ENCODE results near the gene TRIP10.
A peak's percentile ranks its signal among the peaks of the same experiment; 100 is the strongest.

TRIP10 gene, protein sequence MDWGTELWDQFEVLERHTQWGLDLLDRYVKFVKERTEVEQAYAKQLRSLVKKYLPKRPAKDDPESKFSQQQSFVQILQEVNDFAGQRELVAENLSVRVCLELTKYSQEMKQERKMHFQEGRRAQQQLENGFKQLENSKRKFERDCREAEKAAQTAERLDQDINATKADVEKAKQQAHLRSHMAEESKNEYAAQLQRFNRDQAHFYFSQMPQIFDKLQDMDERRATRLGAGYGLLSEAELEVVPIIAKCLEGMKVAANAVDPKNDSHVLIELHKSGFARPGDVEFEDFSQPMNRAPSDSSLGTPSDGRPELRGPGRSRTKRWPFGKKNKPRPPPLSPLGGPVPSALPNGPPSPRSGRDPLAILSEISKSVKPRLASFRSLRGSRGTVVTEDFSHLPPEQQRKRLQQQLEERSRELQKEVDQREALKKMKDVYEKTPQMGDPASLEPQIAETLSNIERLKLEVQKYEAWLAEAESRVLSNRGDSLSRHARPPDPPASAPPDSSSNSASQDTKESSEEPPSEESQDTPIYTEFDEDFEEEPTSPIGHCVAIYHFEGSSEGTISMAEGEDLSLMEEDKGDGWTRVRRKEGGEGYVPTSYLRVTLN

DNA sequence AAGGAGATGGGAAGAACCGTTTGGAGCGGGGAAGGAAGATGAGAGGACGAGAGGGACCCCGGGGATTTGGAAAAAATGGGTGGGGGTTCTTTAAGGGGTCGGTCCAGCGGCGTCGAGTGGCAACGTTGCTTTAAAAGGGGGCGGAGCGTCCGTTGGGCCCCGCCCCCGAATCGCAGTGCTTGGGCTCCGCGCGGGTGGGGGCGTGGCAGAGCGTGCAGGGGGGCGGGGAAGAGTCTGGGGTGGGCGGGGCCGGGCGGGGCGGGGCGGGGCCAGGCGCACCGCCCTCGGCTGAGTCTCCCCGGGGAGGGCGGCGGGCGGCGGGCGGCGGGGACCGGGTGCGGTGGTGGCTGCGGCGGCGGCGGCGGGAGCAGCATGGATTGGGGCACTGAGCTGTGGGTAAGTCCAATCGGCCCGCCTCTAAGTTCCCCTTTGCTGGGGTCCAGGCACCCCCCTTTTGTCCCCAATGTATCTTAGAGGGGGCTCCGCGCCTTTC, at the start of gene TRIP10:
Gene TRIP10, plus strand, starts transcription at position 291 of the 493 bp plus-strand sequence. Its CDS starts 82 bp downstream, at position 373.
- H3K27ac Mint-ChIP-seq, result peak within 1 kb of the TSS; percentile 100
- no peaks in the 10 kb centered on the region for H3K27me3 Mint-ChIP-seq (ENCODE audit: low read depth)
- no peaks in the 10 kb centered on the region for H3K9me3 Mint-ChIP-seq
- H3K4me3 Mint-ChIP-seq, result peak within 1 kb of the TSS; percentile 97
- H3K36me3 Mint-ChIP-seq (ENCODE audit: low read depth), result peaks cover 20% of the 10 kb centered on the region
- peaks cover 43% of the 10 kb centered on the region for H3K4me1 Mint-ChIP-seq (ENCODE audit: low read depth)

DNA sequence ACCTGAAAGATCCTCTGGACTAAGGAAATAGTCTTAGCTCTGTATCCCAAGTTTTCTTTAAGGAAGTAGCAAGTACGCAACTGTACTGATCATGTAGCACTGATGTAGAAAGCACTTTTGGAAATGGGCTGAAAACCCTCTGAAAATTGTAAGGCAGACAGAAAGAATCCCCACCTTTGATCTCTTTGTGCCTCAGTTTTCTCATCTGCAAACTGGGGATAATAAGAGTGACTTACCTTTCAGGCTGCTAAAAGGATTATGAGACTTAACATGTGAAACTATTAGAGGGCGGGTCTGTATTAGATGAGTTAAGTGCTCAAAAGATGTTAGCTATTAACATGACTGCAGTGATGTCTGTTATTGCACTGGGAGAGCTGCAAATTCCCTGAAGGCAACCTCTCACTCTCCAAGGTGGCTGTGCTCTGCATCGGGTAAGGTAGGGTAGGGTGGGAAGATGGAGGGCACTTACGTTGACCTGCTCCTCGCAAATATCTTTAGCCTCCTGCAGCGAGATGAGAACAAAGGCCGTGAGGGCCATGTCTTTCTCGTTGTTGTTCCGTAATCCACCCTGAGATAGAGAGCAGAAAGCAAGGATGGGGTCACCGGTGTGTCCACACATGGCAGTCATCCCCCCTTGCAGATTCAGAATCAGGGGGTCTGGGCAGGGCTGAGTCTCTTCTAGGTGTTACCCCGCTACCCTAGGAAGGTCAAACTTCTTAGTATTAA, 49.2 kb upstream of the TRIP10 start:
- H3K36me3 Mint-ChIP-seq (ENCODE audit: low read depth), result peaks cover 1% of the 10 kb centered on the region
- H3K9me3 Mint-ChIP-seq, result peaks cover 3% of the 10 kb centered on the region
- H3K4me1 Mint-ChIP-seq (ENCODE audit: low read depth), result peaks cover 4% of the 10 kb centered on the region
- no peak overlapping the region for H3K27ac Mint-ChIP-seq
- no peak overlapping the region for H3K4me3 Mint-ChIP-seq
- H3K27me3 Mint-ChIP-seq (ENCODE audit: low read depth), result peaks cover 4% of the 10 kb centered on the region

DNA sequence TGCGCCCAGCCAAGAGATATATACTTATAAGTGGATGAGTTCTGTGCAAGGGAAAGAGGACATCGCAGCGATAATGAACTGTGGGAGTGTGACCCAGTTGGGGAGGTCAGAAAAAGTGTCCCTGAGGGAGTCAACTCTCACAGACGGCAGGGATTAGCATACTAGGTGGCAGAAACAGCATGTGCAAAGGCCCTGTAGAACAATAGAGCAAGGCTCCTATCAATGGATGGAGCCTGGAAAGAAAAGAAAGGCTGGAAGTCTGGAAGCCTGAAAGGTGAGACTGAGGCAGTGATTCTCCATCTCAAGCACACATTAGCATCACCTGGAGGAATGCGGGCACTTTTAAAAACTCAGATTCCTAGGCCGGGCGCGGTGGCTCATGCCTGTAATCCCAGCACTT, 48.1 kb upstream of the TRIP10 start:
- Mint-ChIP-seq H3K36me3 (ENCODE audit: low read depth) (peaks cover 1% of the 10 kb centered on the region), H3K4me1 (ENCODE audit: low read depth) (peaks cover 4% of the 10 kb centered on the region), H3K9me3 (peaks cover 3% of the 10 kb centered on the region), H3K27ac (no peak overlapping the region), H3K27me3 (ENCODE audit: low read depth) (peaks cover 4% of the 10 kb centered on the region), H3K4me3 (no peak overlapping the region)

DNA sequence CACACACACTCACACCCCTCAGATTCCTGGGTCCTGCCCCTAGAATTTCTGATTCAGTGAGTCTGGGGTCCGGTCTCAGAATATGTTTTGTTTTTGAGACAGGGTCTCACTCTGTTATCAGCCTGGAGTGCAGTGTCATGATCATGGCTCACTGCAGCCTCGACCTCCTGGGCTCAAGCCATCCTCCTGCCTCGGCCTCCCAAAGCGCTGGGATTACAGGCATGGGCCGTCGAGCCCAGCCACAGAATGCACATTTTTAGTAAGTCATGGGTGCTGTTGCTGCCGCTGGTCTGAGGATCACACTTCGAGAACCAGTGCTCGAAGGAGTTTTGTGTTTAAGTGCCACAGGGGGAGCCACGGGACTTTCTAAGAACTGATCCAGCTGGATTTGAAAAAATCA, 47.5 kb upstream of the TRIP10 start:
- Mint-ChIP-seq H3K4me1 (ENCODE audit: low read depth) (peaks cover 4% of the 10 kb centered on the region), H3K9me3 (peaks cover 3% of the 10 kb centered on the region), H3K27ac (peak overlapping the region; percentile 65), H3K27me3 (ENCODE audit: low read depth) (peaks cover 4% of the 10 kb centered on the region), H3K4me3 (no peak overlapping the region), H3K36me3 (ENCODE audit: low read depth) (peaks cover 1% of the 10 kb centered on the region)

DNA sequence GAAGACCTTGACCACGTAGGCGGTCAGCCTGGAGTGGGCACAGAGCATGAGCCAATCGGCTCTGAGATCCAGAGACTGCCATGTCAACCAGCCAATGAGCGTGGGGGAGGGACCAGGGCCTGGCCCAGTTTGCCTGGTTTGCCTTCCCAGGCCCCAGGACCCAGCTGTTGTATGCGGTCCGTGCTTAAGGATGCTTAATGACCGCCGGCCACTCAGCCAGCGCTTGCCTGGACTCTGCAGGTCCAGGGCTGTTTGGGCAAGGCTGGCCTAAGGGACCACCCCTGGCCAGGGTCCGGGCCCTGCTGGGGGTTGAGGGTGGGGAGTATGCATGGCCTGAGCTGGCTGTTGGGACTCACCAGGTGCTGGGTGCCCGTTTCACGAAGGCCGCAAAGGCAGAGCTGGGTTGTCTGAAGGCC, 46.4 kb upstream of the TRIP10 start:
- H3K36me3 Mint-ChIP-seq (ENCODE audit: low read depth), result peaks cover 1% of the 10 kb centered on the region
- no peak overlapping the region for H3K27ac Mint-ChIP-seq
- H3K9me3 Mint-ChIP-seq, result peaks cover 3% of the 10 kb centered on the region
- peaks cover 6% of the 10 kb centered on the region for H3K4me1 Mint-ChIP-seq (ENCODE audit: low read depth)
- H3K4me3 Mint-ChIP-seq, result no peak overlapping the region
- H3K27me3 Mint-ChIP-seq (ENCODE audit: low read depth), result peaks cover 4% of the 10 kb centered on the region

DNA sequence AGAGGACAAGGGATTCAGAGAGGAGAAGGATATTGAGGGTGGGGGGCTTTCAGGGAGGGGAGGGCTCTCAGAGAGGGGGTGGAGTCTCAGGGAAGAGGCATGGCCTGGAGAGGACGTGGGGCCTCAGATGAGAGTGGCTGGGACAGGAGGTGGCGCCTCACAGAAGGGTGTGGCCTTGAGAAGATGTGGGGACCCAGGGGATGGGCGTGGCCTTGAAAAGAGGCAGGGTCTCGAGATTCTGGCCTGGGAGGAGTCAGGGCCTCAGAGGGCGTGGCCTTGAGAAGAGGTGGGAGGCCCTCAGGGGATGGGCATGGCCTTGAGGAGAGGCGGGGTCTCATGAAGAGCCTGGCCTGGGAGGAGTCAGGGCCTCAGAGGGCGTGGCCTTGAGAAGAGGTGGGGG, 45.8 kb upstream of the TRIP10 start:
- H3K9me3 Mint-ChIP-seq, result peaks cover 1% of the 10 kb centered on the region
- peaks cover 1% of the 10 kb centered on the region for H3K27me3 Mint-ChIP-seq (ENCODE audit: low read depth)
- H3K36me3 Mint-ChIP-seq (ENCODE audit: low read depth), result peaks cover 1% of the 10 kb centered on the region
- H3K4me1 Mint-ChIP-seq (ENCODE audit: low read depth), result peaks cover 5% of the 10 kb centered on the region
- no peak overlapping the region for H3K27ac Mint-ChIP-seq
- no peak overlapping the region for H3K4me3 Mint-ChIP-seq

DNA sequence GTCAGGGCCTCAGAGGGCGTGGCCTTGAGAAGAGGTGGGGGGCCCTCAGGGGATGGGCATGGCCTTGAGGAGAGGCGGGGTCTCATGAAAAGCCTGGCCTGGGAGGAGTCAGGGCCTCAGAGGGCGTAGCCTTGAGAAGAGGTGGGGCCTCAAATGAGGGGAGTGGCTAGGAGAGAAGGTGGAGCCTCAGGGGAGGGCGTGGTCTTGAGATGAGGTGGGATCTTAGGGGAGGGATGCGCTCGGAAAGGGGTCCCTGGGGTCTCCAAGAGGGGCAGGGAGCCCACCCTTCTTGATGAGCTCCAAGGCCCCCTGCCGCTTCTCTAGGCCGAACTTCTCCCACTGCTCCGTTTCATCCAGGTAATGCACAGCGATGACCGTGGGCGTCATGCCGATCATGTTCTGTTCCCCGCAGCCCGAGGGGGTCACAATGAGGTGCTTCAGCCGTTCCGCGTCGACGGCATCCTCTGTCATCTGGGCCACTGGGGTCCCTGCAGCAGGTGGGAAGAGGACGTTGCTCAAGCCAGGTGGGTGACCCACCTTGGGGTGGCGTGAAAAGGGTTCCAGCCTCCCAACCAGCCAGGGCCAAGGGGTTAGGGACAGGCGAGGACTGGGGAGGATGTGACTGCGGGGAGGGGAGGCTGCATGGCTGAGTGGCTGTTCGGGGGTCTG, 45.2 kb upstream of the TRIP10 start:
- no peak overlapping the region for H3K27ac Mint-ChIP-seq
- H3K27me3 Mint-ChIP-seq (ENCODE audit: low read depth), result no peaks in the 10 kb centered on the region
- H3K9me3 Mint-ChIP-seq, result no peaks in the 10 kb centered on the region
- peaks cover 2% of the 10 kb centered on the region for H3K4me1 Mint-ChIP-seq (ENCODE audit: low read depth)
- H3K36me3 Mint-ChIP-seq (ENCODE audit: low read depth), result peaks cover 1% of the 10 kb centered on the region
- H3K4me3 Mint-ChIP-seq, result no peak overlapping the region

DNA sequence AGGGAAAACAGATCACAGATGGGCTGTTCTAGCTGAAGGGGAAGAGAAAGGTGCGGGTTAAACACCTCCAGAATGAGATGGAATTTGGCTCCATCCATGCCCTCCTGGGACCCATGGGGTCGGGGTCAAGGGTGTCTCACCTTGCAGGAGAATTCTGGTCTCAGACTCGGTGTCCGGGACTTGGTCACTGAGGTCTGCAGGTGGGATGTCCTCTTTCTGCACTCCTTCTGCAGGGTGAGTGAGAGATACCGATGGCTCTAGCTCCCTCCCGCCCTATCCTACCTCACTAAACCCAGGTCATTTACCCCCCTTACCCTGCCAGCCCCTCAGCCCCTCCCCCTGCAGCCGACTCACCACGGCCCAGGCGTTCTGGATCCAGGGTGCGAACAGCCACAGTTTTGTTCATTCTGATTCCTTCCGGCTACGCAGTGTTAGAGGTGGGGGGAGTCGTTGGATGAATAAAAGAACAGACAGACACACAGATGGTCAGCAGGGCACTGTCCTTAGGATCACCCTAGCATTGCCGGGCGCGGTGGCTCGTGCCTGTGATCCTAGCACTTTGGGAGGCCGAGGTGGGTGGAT, 43.1 kb upstream of the TRIP10 start:
- Mint-ChIP-seq H3K27me3 (ENCODE audit: low read depth) (no peaks in the 10 kb centered on the region), H3K9me3 (no peaks in the 10 kb centered on the region), H3K27ac (no peak overlapping the region), H3K36me3 (ENCODE audit: low read depth) (peaks cover 1% of the 10 kb centered on the region), H3K4me3 (no peak overlapping the region), H3K4me1 (ENCODE audit: low read depth) (peaks cover 2% of the 10 kb centered on the region)

DNA sequence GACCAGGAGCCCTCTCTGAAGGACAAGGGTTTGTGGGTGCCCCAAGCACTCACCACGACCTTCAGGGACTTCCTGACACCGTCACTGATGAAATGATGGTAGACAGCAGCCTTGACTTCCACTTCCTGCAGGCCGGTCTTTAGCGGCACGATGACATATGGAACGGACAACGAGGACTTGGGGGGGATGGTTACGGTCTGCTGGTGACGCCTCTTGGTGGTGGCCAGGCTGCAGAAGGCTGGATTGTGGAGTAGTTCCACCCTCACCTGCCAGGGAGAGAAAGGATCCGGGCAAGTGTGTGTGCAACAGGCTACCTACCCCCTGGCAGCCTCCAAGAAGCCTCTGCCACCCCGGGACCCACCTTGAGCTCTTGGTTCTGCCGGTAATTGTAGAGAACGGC, 42.2 kb upstream of the TRIP10 start:
- H3K27me3 Mint-ChIP-seq (ENCODE audit: low read depth), result no peaks in the 10 kb centered on the region
- H3K27ac Mint-ChIP-seq, result no peak overlapping the region
- H3K4me1 Mint-ChIP-seq (ENCODE audit: low read depth), result peaks cover 2% of the 10 kb centered on the region
- no peak overlapping the region for H3K4me3 Mint-ChIP-seq
- H3K9me3 Mint-ChIP-seq, result no peaks in the 10 kb centered on the region
- peaks cover under 1% of the 10 kb centered on the region for H3K36me3 Mint-ChIP-seq (ENCODE audit: low read depth)

DNA sequence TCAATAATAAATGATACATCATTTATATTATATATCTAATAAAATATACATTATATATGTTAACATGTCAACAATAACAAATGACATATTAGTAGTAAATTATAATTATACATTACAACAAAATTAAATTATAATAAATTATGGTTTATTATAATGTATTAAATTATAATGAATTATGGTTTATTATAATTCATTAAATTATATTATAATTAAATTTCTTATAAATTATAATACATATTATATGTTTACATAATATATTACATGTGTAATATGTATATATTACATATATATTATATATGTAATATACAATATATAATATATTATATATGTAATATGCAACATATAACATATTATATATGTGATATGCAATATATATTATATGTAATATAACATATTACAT, 39.5 kb upstream of the TRIP10 start:
- H3K9me3 Mint-ChIP-seq, result no peaks in the 10 kb centered on the region
- no peak overlapping the region for H3K4me3 Mint-ChIP-seq
- no peaks in the 10 kb centered on the region for H3K36me3 Mint-ChIP-seq (ENCODE audit: low read depth)
- H3K27ac Mint-ChIP-seq, result no peak overlapping the region
- H3K27me3 Mint-ChIP-seq (ENCODE audit: low read depth), result no peaks in the 10 kb centered on the region
- H3K4me1 Mint-ChIP-seq (ENCODE audit: low read depth), result peaks cover 2% of the 10 kb centered on the region

DNA sequence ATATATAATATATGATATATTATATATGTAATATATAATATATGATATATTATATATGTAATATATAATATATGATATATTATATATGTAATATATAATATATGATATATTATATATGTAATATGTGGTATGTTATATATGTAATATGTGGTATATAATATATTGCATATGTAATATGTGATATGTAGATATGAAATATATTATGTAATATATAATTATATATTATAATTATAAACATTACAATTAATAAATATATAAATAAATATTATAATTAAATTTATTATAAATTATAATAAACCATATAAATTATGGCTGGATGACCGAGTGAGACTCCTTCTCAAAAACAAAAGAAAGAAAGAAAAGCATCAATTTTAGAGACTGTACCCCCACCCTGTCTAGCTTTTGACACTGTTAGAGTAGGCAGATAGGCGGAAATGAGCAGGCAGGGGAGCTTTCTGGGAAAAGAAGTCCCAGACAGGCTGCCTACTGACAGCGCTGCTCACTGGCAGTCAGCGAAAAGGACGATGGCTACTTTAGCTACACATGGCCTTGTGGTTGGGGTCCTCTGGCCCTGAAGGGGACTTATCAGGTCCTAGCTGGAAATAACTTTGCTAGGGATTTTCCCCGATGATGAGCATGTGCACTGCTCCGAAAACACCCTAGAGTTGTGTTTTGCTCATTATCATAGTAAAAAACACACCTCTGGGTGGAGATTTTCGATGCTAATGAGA, 38.7 kb upstream of the TRIP10 start:
- no peak overlapping the region for H3K4me3 Mint-ChIP-seq
- no peaks in the 10 kb centered on the region for H3K27me3 Mint-ChIP-seq (ENCODE audit: low read depth)
- H3K9me3 Mint-ChIP-seq, result no peaks in the 10 kb centered on the region

DNA sequence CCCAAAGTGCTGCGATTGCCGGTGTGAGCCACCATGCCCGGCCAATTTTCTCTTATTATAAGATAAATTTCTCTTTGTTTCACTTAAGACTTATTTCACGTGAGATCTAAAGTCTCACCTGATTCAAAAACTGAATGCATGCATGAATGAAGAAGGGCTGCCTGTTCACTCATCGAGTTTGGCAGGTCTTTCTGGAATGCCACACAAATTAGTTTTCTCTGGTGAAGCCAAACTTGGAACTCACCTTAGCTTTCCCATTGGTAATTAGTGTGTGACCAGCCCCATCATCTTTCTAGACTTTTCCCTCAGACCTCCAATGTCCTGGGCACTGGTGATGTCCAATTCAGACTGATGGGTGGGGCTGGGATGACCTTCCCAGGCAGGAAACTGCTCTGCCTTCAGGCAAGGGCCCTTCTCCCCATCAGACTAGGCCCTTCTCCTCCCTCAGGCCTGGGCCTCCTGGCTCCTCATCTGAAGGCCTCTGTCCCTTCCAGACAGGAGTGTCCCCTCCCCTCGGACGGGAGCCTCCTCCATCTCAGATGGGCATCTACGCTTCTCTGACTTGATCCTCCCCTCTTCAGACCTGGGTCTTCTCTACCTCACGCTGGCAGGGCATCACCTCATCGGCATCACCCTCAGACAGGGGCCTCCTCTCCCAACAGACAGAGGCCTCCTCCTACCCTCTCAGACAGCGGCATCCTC, 33.4 kb upstream of the TRIP10 start:
- Mint-ChIP-seq H3K4me1 (ENCODE audit: low read depth) (peaks cover 7% of the 10 kb centered on the region), H3K27me3 (ENCODE audit: low read depth) (peaks cover 34% of the 10 kb centered on the region), H3K4me3 (no peak overlapping the region), H3K27ac (no peak overlapping the region), H3K36me3 (ENCODE audit: low read depth) (peaks cover 1% of the 10 kb centered on the region), H3K9me3 (no peaks in the 10 kb centered on the region)

More for the DNA sequence above, 38.7 kb upstream of the TRIP10 start:
- Mint-ChIP-seq H3K27ac (no peak overlapping the region), H3K36me3 (ENCODE audit: low read depth) (no peaks in the 10 kb centered on the region), H3K4me1 (ENCODE audit: low read depth) (peaks cover 2% of the 10 kb centered on the region)

DNA sequence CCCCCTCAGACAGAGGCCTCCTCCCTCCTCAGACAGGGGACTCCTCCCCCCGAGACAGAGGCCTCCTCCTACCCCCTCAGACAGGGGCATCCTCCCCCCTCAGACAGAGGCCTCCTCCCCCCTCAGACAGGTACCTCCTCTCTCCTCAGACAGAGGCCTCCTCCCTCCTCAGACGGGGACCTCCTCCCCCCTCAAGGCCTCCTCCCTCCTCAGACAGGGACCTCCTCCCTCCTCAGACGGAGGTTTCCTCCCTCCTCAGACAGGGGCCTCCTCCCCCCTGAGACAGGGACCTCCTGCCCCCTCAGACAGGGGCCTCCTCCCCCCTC, 32.9 kb upstream of the TRIP10 start:
- peaks cover 7% of the 10 kb centered on the region for H3K4me1 Mint-ChIP-seq (ENCODE audit: low read depth)
- H3K27me3 Mint-ChIP-seq (ENCODE audit: low read depth), result peaks cover 39% of the 10 kb centered on the region
- H3K9me3 Mint-ChIP-seq, result no peaks in the 10 kb centered on the region
- H3K27ac Mint-ChIP-seq, result no peak overlapping the region
- H3K36me3 Mint-ChIP-seq (ENCODE audit: low read depth), result peaks cover 1% of the 10 kb centered on the region
- H3K4me3 Mint-ChIP-seq, result no peak overlapping the region

Data from T-helper 1 cell treated with Interleukin-12 subunit alpha and Interleukin-12 subunit beta and Interleukin-4 antibody, amounts not matched to agents 30 μg/mL and 1 μg/mL, for 36 hours (primary cell).